Astrocyte (in vitro differentiated cells and primary cell): Measurements from ENCODE around the gene ERC1. TPM values are rescaled to one million over a fixed set of nuclear protein-coding genes. Genes with fewer than 3 reads are reported as not detected.

ENCODE experiments used
- DNase-seq: peaks from one replicate; pipeline ENCODE4 v3.0.0-alpha.2; 2010; ENCODE audit warnings: low read depth
- FAIRE-seq: peaks from 2 replicates; lab custom pipeline; 2011; peaks lifted over from hg19 to GRCh38; lab: Jason Lieb, UNC
- H2AFZ ChIP-seq: 2 replicates; pipeline ENCODE4 v1.6.0; 2012; ENCODE audit warnings: low read depth, low read length, inconsistent platforms
- H3K27ac ChIP-seq: 2 replicates; pipeline ENCODE4 v1.5.1; 2011; ENCODE audit warnings: low read depth, low read length, inconsistent platforms
- H3K27me3 ChIP-seq: 2 replicates; pipeline ENCODE4 v1.6.0; 2011; ENCODE audit warnings: low read length, inconsistent platforms; ENCODE audit not compliant: insufficient read depth
- H3K36me3 ChIP-seq: 2 replicates; pipeline ENCODE4 v1.5.1; 2011; ENCODE audit warnings: low read length, inconsistent platforms; ENCODE audit not compliant: insufficient read depth
- H3K4me1 ChIP-seq: 2 replicates; pipeline ENCODE4 v1.5.1; 2011; ENCODE audit warnings: low read length, inconsistent platforms; ENCODE audit not compliant: insufficient read depth
- H3K4me2 ChIP-seq: 2 replicates; pipeline ENCODE4 v1.6.0; 2012; ENCODE audit warnings: low read length, inconsistent platforms
- H3K4me3 ChIP-seq: 2 replicates; pipeline ENCODE4 v1.5.1; 2011; ENCODE audit warnings: low read depth, mild to moderate bottlenecking, low read length, inconsistent platforms; ENCODE audit not compliant: insufficient read depth
- H3K79me2 ChIP-seq: 2 replicates; pipeline ENCODE4 v1.6.0; 2012; ENCODE audit warnings: mild to moderate bottlenecking, low read length, inconsistent platforms; ENCODE audit not compliant: insufficient read depth
- H3K9ac ChIP-seq: 2 replicates; pipeline ENCODE4 v1.6.0; 2012; ENCODE audit warnings: mild to moderate bottlenecking, low read length, inconsistent platforms
- H3K9me3 ChIP-seq: 2 replicates; pipeline ENCODE4 v1.5.1; 2012; ENCODE audit warnings: low read depth, mild to moderate bottlenecking, low read length, inconsistent platforms; ENCODE audit not compliant: insufficient read depth
- H4K20me1 ChIP-seq: 2 replicates; pipeline ENCODE4 v1.6.0; 2012; ENCODE audit warnings: low read length, inconsistent platforms; ENCODE audit not compliant: insufficient read depth
- H3K27ac Mint-ChIP-seq: one replicate; pipeline ENCODE4 v1.8.0; 2021; ENCODE audit warnings: mild to moderate bottlenecking, mixed read lengths; ENCODE audit not compliant: unreplicated experiment
- H3K27me3 Mint-ChIP-seq: one replicate; pipeline ENCODE4 v1.8.0; 2021; ENCODE audit warnings: low read depth, mixed read lengths; ENCODE audit not compliant: unreplicated experiment
- H3K36me3 Mint-ChIP-seq: one replicate; pipeline ENCODE4 v1.8.0; 2021; ENCODE audit warnings: low read depth, mixed read lengths; ENCODE audit not compliant: unreplicated experiment
- H3K4me1 Mint-ChIP-seq: one replicate; pipeline ENCODE4 v1.8.0; 2021; ENCODE audit warnings: low read depth, mixed read lengths; ENCODE audit not compliant: unreplicated experiment
- H3K4me3 Mint-ChIP-seq: one replicate; pipeline ENCODE4 v1.8.0; 2021; ENCODE audit warnings: mild to moderate bottlenecking, moderate library complexity, mixed read lengths; ENCODE audit not compliant: unreplicated experiment
- H3K9me3 Mint-ChIP-seq: one replicate; pipeline ENCODE4 v1.8.0; 2021; ENCODE audit warnings: mild to moderate bottlenecking, mixed read lengths; ENCODE audit not compliant: unreplicated experiment
- EZH2 ChIP-seq: IDR thresholded peaks from 2 replicates; pipeline ENCODE4 v1.6.1; 2012; ENCODE audit warnings: mild to moderate bottlenecking, low read length, inconsistent platforms; ENCODE audit not compliant: insufficient read depth
- total RNA-seq: library from RNA; stranded (reverse); gene quantifications from 2 replicates; pipeline ENCODE4 v1.2.1, GENCODE V29; 2021
- TF ChIP-seq, protein P1 (sequence below): IDR thresholded peaks from 2 replicates; pipeline ENCODE4 v1.5.1; 2011; ENCODE audit warnings: low read depth, mild to moderate bottlenecking, inconsistent platforms, low read length, moderate library complexity; ENCODE audit not compliant: insufficient read depth

The ERC1 gene
- total RNA-seq, 1 donor from 2014 or later = 67.1 TPM

DNA sequence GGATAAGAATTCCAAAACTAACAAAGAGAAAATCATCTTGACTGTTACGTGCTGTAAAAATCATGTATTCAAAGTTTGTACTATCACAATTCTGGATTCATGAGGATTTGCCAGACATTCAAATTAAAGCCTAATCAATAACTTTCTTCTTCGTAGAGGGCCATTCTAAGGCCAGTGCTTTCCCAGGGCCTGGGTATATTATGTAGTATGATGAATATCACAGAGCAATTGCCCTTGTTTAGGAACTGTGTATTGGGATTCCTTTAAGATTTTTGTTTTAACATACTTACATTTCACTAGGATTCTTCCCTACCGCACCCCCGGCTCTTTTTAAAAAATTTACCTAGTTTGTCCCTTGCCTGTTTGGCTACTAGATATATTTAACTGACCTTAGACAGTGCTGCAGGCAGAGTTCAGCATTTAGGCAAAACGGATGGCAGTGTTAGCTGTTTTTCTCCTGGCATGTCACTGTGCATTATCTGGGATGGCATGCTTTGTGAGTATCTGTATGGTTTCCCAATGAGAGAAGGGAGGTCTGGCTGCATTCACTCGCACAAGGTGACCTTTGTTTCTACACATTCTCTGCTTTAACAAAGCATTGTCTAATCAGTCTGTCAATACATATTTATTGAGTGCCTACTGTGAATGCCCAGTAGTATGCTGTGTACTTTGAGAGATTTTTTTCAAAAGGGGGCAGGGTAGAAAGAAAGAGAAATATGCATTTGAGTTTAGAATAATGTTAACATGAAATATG lies 63.3 kb downstream of the ERC1 start:
- no peak overlapping the region for H3K4me3 ChIP-seq
- Mint-ChIP-seq H3K9me3 (peaks cover 5% of the 10 kb centered on the region), H3K27ac (no peak overlapping the region), H3K27me3 (no peaks in the 10 kb centered on the region), H3K36me3 (peaks cover 8% of the 10 kb centered on the region), H3K4me1 (peaks cover 19% of the 10 kb centered on the region), H3K4me3 (no peak overlapping the region)
- H3K36me3 ChIP-seq = no peaks in the 10 kb centered on the region
- H3K4me2 ChIP-seq = no peak overlapping the region
- no peak for DNase-seq
- no peak overlapping the region for H3K9ac ChIP-seq
- H3K4me1 ChIP-seq = no peaks in the 10 kb centered on the region
- FAIRE-seq = no peak
- H3K9me3 ChIP-seq = no peaks in the 10 kb centered on the region
- H3K27ac ChIP-seq = no peak overlapping the region
- no peak for TF ChIP-seq EZH2
- TF ChIP-seq, protein P1, sequence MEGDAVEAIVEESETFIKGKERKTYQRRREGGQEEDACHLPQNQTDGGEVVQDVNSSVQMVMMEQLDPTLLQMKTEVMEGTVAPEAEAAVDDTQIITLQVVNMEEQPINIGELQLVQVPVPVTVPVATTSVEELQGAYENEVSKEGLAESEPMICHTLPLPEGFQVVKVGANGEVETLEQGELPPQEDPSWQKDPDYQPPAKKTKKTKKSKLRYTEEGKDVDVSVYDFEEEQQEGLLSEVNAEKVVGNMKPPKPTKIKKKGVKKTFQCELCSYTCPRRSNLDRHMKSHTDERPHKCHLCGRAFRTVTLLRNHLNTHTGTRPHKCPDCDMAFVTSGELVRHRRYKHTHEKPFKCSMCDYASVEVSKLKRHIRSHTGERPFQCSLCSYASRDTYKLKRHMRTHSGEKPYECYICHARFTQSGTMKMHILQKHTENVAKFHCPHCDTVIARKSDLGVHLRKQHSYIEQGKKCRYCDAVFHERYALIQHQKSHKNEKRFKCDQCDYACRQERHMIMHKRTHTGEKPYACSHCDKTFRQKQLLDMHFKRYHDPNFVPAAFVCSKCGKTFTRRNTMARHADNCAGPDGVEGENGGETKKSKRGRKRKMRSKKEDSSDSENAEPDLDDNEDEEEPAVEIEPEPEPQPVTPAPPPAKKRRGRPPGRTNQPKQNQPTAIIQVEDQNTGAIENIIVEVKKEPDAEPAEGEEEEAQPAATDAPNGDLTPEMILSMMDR = no peak
- H3K27me3 ChIP-seq = no peaks in the 10 kb centered on the region
- H2AFZ ChIP-seq = no peak overlapping the region
- peaks cover 25% of the 10 kb centered on the region for H4K20me1 ChIP-seq
- H3K79me2 ChIP-seq = peaks cover 2% of the 10 kb centered on the region

DNA sequence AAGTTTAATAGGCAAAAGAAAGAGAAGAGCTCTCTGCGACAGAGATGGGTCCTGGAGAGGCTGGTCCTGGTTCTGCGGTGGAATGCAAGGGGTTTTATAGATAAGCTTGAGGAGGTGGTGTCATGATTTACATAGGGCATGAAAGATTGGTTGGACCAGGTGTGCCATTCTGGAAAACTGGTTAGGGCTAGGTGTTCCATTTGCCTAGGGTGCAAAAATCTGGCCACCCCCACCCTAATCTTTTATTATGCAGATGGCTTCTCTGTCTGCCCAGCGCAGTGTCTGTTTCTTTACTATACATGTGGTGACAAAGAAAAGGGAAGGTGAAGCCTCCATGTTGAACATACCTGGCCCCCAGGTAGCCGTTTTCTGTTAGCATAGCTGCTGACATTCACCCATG lies 65.4 kb downstream of the ERC1 start:
- no peaks in the 10 kb centered on the region for H3K36me3 ChIP-seq
- peaks cover 9% of the 10 kb centered on the region for H3K79me2 ChIP-seq
- peaks cover 4% of the 10 kb centered on the region for H3K9me3 ChIP-seq
- Mint-ChIP-seq H3K9me3 (peaks cover 13% of the 10 kb centered on the region), H3K27me3 (no peaks in the 10 kb centered on the region), H3K27ac (no peak overlapping the region), H3K4me1 (peaks cover 16% of the 10 kb centered on the region), H3K4me3 (no peak overlapping the region), H3K36me3 (peaks cover 12% of the 10 kb centered on the region)
- H2AFZ ChIP-seq = no peak overlapping the region
- no peak overlapping the region for H3K4me2 ChIP-seq
- H3K27me3 ChIP-seq = no peaks in the 10 kb centered on the region
- DNase-seq (no peak), FAIRE-seq (no peak)
- no peak overlapping the region for H3K27ac ChIP-seq
- H3K4me3 ChIP-seq = no peak overlapping the region
- no peak overlapping the region for H3K9ac ChIP-seq
- peaks cover 24% of the 10 kb centered on the region for H4K20me1 ChIP-seq
- H3K4me1 ChIP-seq = no peaks in the 10 kb centered on the region
- TF ChIP-seq EZH2 = no peak
- TF ChIP-seq, protein P1 = no peak

DNA sequence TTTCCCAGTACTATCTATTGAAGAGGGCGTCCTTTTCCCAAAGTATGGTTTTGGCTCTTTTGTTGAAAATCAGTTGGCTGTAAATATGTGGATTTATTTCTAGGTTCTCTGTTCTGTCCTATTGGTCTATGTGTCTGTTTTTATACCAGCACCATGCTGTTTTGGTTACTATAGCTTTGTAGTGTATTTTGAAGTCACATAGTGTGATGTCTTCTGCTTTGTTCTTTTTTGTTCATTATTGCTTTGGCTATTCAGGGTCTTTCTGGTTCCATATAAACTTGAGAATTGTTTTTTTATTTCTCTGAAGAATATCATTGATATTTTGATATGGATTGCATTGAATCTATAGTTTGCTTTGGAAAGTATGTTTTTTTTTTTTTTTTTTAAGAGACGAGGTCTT lies 67.4 kb downstream of the ERC1 start:
- no peak overlapping the region for H3K4me3 ChIP-seq
- H2AFZ ChIP-seq = no peak overlapping the region
- H3K4me1 Mint-ChIP-seq = peaks cover 14% of the 10 kb centered on the region
- H3K27me3 ChIP-seq = no peaks in the 10 kb centered on the region
- H4K20me1 ChIP-seq = peaks cover 21% of the 10 kb centered on the region
- H3K27me3 Mint-ChIP-seq = no peaks in the 10 kb centered on the region
- H3K27ac Mint-ChIP-seq = no peak overlapping the region
- peaks cover 15% of the 10 kb centered on the region for H3K9me3 Mint-ChIP-seq
- no peaks in the 10 kb centered on the region for H3K36me3 ChIP-seq
- TF ChIP-seq EZH2 = no peak
- TF ChIP-seq, protein P1 = no peak
- H3K27ac ChIP-seq = no peak overlapping the region
- FAIRE-seq (peak; percentile 56), DNase-seq (no peak)
- no peaks in the 10 kb centered on the region for H3K4me1 ChIP-seq
- peaks cover 4% of the 10 kb centered on the region for H3K9me3 ChIP-seq
- H3K4me2 ChIP-seq = no peak overlapping the region
- H3K36me3 Mint-ChIP-seq = peaks cover 22% of the 10 kb centered on the region
- H3K79me2 ChIP-seq = peaks cover 18% of the 10 kb centered on the region
- no peak overlapping the region for H3K4me3 Mint-ChIP-seq
- H3K9ac ChIP-seq = no peak overlapping the region
